GM12878 (cell line): ENCODE measurements around the gene TOM1L1. TPM values are rescaled to one million over a fixed set of nuclear protein-coding genes. Genes with fewer than 3 reads are reported as not detected.

Experiments used
- ATAC-seq: fragments of 200-7000 bp; cut with Tn5 transposase; 3 replicates; pipeline ENCODE4 v1.9.1; 2020; ENCODE audit warnings: mild to moderate bottlenecking, moderate library complexity
- BruUV-seq: library from RNA; stranded (reverse); fragments of 400-500 nt; replicated peaks from 2 replicates; lab custom pipeline; 2021; lab: Mats Ljungman, UMichigan
- CTCF ChIA-PET: fragments of 300-600 bp; sonication (Branson Sonifier 250); formaldehyde crosslinking; extraction: SDS; loops from one replicate; lab custom pipeline; 2021; ENCODE audit warnings: inconsistent platforms; lab: Yijun Ruan, JAX
- POLR2A ChIA-PET: fragments of 350-600 bp; formaldehyde crosslinking; extraction: SDS; loops from one replicate; lab custom pipeline; 2021; ENCODE audit warnings: inconsistent platforms; lab: Charles Lee
- RAD21 ChIA-PET: fragments of 300-600 bp; sonication (Branson Sonifier 250); formaldehyde crosslinking; loops from one replicate; lab custom pipeline; 2023; ENCODE audit warnings: antibody characterized with exemption; ENCODE audit not compliant: unreplicated experiment; lab: Charles Lee
- SMC1A ChIA-PET: fragments of 300-600 bp; sonication (Branson Sonifier 250); formaldehyde crosslinking; loops from one replicate; lab custom pipeline; 2023; ENCODE audit not compliant: unreplicated experiment, uncharacterized antibody; lab: Charles Lee
- DNase-seq: peaks from one replicate; pipeline ENCODE4 v3.0.0-alpha.2; 2011; ENCODE audit warnings: low read depth, low spot score
- FAIRE-seq: peaks from 3 replicates; lab custom pipeline; 2011; peaks lifted over from hg19 to GRCh38; lab: Jason Lieb, UNC
- H2AFZ ChIP-seq: 2 replicates; pipeline ENCODE4 v1.6.0; 2011; ENCODE audit warnings: low read depth, low read length, control low read depth; ENCODE audit not compliant: control insufficient read depth
- H3K27ac ChIP-seq: 2 replicates; pipeline ENCODE4 v1.5.1; 2011; ENCODE audit warnings: control low read depth; ENCODE audit not compliant: control insufficient read depth, insufficient read depth
- H3K27me3 ChIP-seq, 2 experiments: replicated peaks in 1 of 2; 2 replicates each; pipeline versions ENCODE4 v1.6.0 to v1.6.1; 2011; ENCODE audit warnings: low read length in 1 of 2; ENCODE audit not compliant: control insufficient read depth in 2 of 2, insufficient read depth in 2 of 2
- H3K36me3 ChIP-seq, 2 experiments: 2 replicates each; pipeline ENCODE4 v1.5.1; 2011; ENCODE audit warnings: low read length in 1 of 2; ENCODE audit not compliant: control insufficient read depth in 2 of 2, insufficient read depth in 2 of 2
- H3K4me1 ChIP-seq: 2 replicates; pipeline ENCODE4 v1.6.1; 2011; ENCODE audit warnings: mild to moderate bottlenecking, low read length, moderate library complexity, mixed read lengths; ENCODE audit not compliant: control insufficient read depth, insufficient read depth
- H3K4me2 ChIP-seq: 2 replicates; pipeline ENCODE4 v1.6.0; 2011; ENCODE audit warnings: control low read depth; ENCODE audit not compliant: control insufficient read depth, insufficient read depth
- H3K4me3 ChIP-seq: fragments of 200-600 bp; sonication (generic); 2 replicates; pipeline ENCODE4 v1.5.1; 2016
- H3K79me2 ChIP-seq: 2 replicates; pipeline ENCODE4 v1.6.0; 2011; ENCODE audit warnings: low read length; ENCODE audit not compliant: control insufficient read depth, insufficient read depth
- H3K9ac ChIP-seq: 2 replicates; pipeline ENCODE4 v1.8.0; 2011; ENCODE audit warnings: low read length, control low read depth, mixed read lengths; ENCODE audit not compliant: control insufficient read depth, insufficient read depth
- H3K9me3 ChIP-seq: replicated peaks from 3 replicates; pipeline ENCODE4 v1.5.1; 2011; ENCODE audit warnings: mild to moderate bottlenecking, low read length; ENCODE audit not compliant: control insufficient read depth, insufficient read depth
- H4K20me1 ChIP-seq: 2 replicates; pipeline ENCODE4 v1.6.0; 2011; ENCODE audit not compliant: control insufficient read depth, insufficient read depth
- IRF4 ChIP-seq: IDR thresholded peaks from 2 replicates; pipeline ENCODE4 v1.6.1; 2011; ENCODE audit warnings: low read depth, low read length
- MYB ChIP-seq: fragments of 150-350 bp; IDR thresholded peaks from 2 replicates; pipeline ENCODE4 v1.6.1; 2014; ENCODE audit warnings: mild to moderate bottlenecking, low read depth, low read length, borderline replicate concordance
- NBN ChIP-seq: fragments of 450-650 bp; IDR thresholded peaks from 2 replicates; pipeline ENCODE4 v1.6.1; 2016
- NFYA ChIP-seq: IDR thresholded peaks from 2 replicates; pipeline ENCODE4 v1.6.1; 2011; ENCODE audit warnings: low read depth, mild to moderate bottlenecking, low read length, improper control_type of control experiment, borderline replicate concordance
- NR2C1 ChIP-seq: fragments of 450-650 bp; IDR thresholded peaks from 2 replicates; pipeline ENCODE4 v1.6.1; 2017; ENCODE audit warnings: antibody characterized with exemption, mild to moderate bottlenecking, moderate library complexity
- POLR2A ChIP-seq: IDR thresholded peaks from 2 replicates; pipeline ENCODE4 v1.6.1; 2011; ENCODE audit warnings: low read depth, mild to moderate bottlenecking, low read length
- SMAD1 ChIP-seq: fragments of 450-650 bp; IDR thresholded peaks from 2 replicates; pipeline ENCODE4 v1.6.1; 2018; ENCODE audit warnings: mild to moderate bottlenecking, low read depth; ENCODE audit not compliant: partially characterized antibody
- TCF12 ChIP-seq: IDR thresholded peaks from 2 replicates; pipeline ENCODE4 v1.6.1; 2011; ENCODE audit warnings: low read depth, mild to moderate bottlenecking, low read length
- WGBS: methylation state at CpG from one replicate; pipeline ENCODE4 v1.1.6; 2016; ENCODE audit warnings: low lambda C conversion rate; ENCODE audit not compliant: insufficient replicate concordance, insufficient coverage; ENCODE audit errors: missing lambda C conversion rate; 5-methylcytosine and 5-hydroxymethylcytosine counted together
- in situ Hi-C: fragments of 300-500 bp; cut with MboI; formaldehyde crosslinking; loops from 9 replicates; pipeline ENCODE4 v1.14.3; 2018; ENCODE audit warnings: mixed read lengths
- intact Hi-C: fragments of 100-400 bp; cut with micrococcal nuclease; formaldehyde crosslinking; loops from one replicate; pipeline ENCODE4 v1.14.2; 2022; ENCODE audit not compliant: unreplicated experiment
- polyA plus RNA-seq, 11 experiments: library from polyadenylated mRNA; depleted of rRNA in 4 of 11; unstranded in 6 of 11; stranded (reverse) in 5 of 11; fragments of >200 nt; fragmentation: Nextera tagmentation in 4 of 11; fragmentation: Illumina TruSeq in 1 of 11; extraction: Ambion mirVana in 4 of 11; extraction: Trizol in 1 of 11; gene quantifications; 1 replicate in 1 of 11; 2 replicates in 10 of 11; pipeline versions ENCODE4 v1.2.1 to v1.2.3, GENCODE V29; 2011 to 2016; ENCODE audit warnings: inconsistent platforms in 2 of 11, missing spikeins in 2 of 11, low read depth in 1 of 11
- total RNA-seq, 4 experiments: library from RNA; depleted of rRNA in 3 of 4; stranded (reverse); fragments of >200 nt in 3 of 4; fragmentation: Illumina TruSeq in 1 of 4; extraction: Trizol in 1 of 4; gene quantifications; 2 replicates each; pipeline versions ENCODE4 v1.2.1 to v1.2.3, GENCODE V29; 2013 to 2021
- TF ChIP-seq, protein P1 (sequence below): IDR thresholded peaks from 2 replicates; pipeline ENCODE4 v1.6.1; 2012; ENCODE audit warnings: low read depth, low read length, improper control_type of control experiment
- TF ChIP-seq, protein P2 (sequence below): fragments of 450-650 bp; IDR thresholded peaks from 2 replicates; pipeline ENCODE4 v1.6.1; 2017; ENCODE audit warnings: antibody characterized with exemption, mild to moderate bottlenecking, moderate library complexity

TOM1L1 gene
- total and polyA plus RNA-seq, 10 of the 15 experiments (the other 5 are each of a cell fraction or from before 2014, with no cell fraction given), result 1.9 to 8.8 (median 2.5) TPM

- H3K36me3 ChIP-seq, result 0 out of 4 replicates have a peak, but pooled peaks cover 0 to 4% of the 10 kb centered on the region in 2 experiments
- no peaks in the 10 kb centered on the region for H3K79me2 ChIP-seq
- no peak for ATAC-seq
- no TSS peak for BruUV-seq
- in situ Hi-C loops (loop anchor here (5.0 to 10.0 kb wide), 3 partner anchors 302 to 525 kb away; partner anchors contain the start of gene SMIM36), intact Hi-C loops (no loop called here)
- ChIA-PET SMC1A (interaction anchor here (1.1 kb wide), 1 partner anchor 17 kb away, joined by 3 read pairs; no protein-coding TSS in a partner anchor), CTCF (interaction anchor here (1.2 to 6.7 kb wide), 5 partner anchors 17 to 366 kb away, joined by 3 to 95 read pairs (median 26); no protein-coding TSS in a partner anchor), POLR2A (no interaction called here), RAD21 (interaction anchor here (2.0 kb wide), 1 partner anchor 306 kb away, joined by 5 read pairs; no protein-coding TSS in a partner anchor)
- H3K27me3 ChIP-seq, result no peaks in the 10 kb centered on the region
- TF ChIP-seq POLR2A (no peak), NR2C1 (no peak), IRF4 (no peak), NBN (no peak), MYB (no peak), TCF12 (no peak), SMAD1 (no peak), NFYA (no peak)
- TF ChIP-seq, protein P1, sequence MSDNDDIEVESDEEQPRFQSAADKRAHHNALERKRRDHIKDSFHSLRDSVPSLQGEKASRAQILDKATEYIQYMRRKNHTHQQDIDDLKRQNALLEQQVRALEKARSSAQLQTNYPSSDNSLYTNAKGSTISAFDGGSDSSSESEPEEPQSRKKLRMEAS, result no peak
- TF ChIP-seq, protein P2, sequence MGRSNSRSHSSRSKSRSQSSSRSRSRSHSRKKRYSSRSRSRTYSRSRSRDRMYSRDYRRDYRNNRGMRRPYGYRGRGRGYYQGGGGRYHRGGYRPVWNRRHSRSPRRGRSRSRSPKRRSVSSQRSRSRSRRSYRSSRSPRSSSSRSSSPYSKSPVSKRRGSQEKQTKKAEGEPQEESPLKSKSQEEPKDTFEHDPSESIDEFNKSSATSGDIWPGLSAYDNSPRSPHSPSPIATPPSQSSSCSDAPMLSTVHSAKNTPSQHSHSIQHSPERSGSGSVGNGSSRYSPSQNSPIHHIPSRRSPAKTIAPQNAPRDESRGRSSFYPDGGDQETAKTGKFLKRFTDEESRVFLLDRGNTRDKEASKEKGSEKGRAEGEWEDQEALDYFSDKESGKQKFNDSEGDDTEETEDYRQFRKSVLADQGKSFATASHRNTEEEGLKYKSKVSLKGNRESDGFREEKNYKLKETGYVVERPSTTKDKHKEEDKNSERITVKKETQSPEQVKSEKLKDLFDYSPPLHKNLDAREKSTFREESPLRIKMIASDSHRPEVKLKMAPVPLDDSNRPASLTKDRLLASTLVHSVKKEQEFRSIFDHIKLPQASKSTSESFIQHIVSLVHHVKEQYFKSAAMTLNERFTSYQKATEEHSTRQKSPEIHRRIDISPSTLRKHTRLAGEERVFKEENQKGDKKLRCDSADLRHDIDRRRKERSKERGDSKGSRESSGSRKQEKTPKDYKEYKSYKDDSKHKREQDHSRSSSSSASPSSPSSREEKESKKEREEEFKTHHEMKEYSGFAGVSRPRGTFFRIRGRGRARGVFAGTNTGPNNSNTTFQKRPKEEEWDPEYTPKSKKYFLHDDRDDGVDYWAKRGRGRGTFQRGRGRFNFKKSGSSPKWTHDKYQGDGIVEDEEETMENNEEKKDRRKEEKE, result no peak
- H2AFZ ChIP-seq, result no peak overlapping the region
- no peak overlapping the region for H3K4me3 ChIP-seq
- DNase-seq, result no peak
- H4K20me1 ChIP-seq, result no peaks in the 10 kb centered on the region
- WGBS, result 99% methylated on average over 4 of the region's 4 CpGs
- no peak for FAIRE-seq
- no peaks in the 10 kb centered on the region for H3K9me3 ChIP-seq
- no peak overlapping the region for H3K9ac ChIP-seq
- H3K4me1 ChIP-seq, result no peaks in the 10 kb centered on the region
- H3K27ac ChIP-seq, result no peak overlapping the region
- no peak overlapping the region for H3K4me2 ChIP-seq
Measured at GRCh38 chr17:54990118-54990517, 89.5 kb downstream of the TOM1L1 start.
